NB4 (cell line): ENCODE data around the gene CNTNAP2.

ENCODE experiments used
- MYC ChIP-seq: IDR thresholded peaks from 2 replicates; pipeline ENCODE4 v1.6.1; 2011; ENCODE audit warnings: low read depth, low read length
- POLR2A ChIP-seq: IDR thresholded peaks from 2 replicates; pipeline ENCODE4 v1.6.1; 2011; ENCODE audit warnings: mild to moderate bottlenecking; ENCODE audit not compliant: insufficient read length; ENCODE audit errors: extremely low read depth
- TF ChIP-seq, protein P1 (sequence below): IDR thresholded peaks from one replicate; pipeline ENCODE4 v1.5.1; 2012; ENCODE audit warnings: low read depth, low read length
- TF ChIP-seq, protein P2 (sequence below): IDR thresholded peaks from 2 replicates; pipeline ENCODE4 v1.6.1; 2011; ENCODE audit warnings: low read depth, low read length

DNA sequence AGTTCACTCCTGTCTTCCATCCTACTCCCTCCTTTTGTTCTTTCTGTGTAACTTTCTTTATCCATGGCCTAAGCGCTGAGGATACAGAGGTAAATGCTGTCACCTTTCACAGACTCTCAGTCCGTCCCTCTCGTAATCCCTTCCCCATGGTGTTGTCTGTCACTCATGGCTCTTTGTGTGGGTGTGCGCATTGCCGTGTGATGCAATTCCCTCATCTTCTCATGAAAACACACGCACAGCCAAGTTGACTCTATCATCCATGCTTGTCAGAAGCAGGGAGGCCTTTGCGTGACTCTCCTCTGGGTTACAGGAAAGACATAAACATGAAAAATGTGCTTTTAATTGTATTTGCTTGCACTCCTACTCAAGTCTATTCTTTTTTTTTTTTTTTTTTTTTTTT, 2348.3 kb downstream of the CNTNAP2 start:
- TF ChIP-seq POLR2A (no peak), MYC (no peak)
- TF ChIP-seq, protein P1, sequence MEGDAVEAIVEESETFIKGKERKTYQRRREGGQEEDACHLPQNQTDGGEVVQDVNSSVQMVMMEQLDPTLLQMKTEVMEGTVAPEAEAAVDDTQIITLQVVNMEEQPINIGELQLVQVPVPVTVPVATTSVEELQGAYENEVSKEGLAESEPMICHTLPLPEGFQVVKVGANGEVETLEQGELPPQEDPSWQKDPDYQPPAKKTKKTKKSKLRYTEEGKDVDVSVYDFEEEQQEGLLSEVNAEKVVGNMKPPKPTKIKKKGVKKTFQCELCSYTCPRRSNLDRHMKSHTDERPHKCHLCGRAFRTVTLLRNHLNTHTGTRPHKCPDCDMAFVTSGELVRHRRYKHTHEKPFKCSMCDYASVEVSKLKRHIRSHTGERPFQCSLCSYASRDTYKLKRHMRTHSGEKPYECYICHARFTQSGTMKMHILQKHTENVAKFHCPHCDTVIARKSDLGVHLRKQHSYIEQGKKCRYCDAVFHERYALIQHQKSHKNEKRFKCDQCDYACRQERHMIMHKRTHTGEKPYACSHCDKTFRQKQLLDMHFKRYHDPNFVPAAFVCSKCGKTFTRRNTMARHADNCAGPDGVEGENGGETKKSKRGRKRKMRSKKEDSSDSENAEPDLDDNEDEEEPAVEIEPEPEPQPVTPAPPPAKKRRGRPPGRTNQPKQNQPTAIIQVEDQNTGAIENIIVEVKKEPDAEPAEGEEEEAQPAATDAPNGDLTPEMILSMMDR: no peak
- TF ChIP-seq, protein P2, sequence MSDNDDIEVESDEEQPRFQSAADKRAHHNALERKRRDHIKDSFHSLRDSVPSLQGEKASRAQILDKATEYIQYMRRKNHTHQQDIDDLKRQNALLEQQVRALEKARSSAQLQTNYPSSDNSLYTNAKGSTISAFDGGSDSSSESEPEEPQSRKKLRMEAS: no peak
